HG02571 (cell line): ENCODE results near the gene TEAD3.

Experiments
- ATAC-seq: cut with Tn5 transposase; IDR thresholded peaks from one replicate; pipeline ENCODE4 v1.9.1; 2021; ENCODE audit warnings: mild to moderate bottlenecking, moderate library complexity; ENCODE audit not compliant: unreplicated experiment

TEAD3 gene

GRCh38 chr6:35492974-35493284 is 4.0 kb downstream of the TEAD3 start:
- no peak for ATAC-seq

GRCh38 chr6:35492258-35492973 is 4.5 kb downstream of the TEAD3 start:
- ATAC-seq, result no peak

DNA sequence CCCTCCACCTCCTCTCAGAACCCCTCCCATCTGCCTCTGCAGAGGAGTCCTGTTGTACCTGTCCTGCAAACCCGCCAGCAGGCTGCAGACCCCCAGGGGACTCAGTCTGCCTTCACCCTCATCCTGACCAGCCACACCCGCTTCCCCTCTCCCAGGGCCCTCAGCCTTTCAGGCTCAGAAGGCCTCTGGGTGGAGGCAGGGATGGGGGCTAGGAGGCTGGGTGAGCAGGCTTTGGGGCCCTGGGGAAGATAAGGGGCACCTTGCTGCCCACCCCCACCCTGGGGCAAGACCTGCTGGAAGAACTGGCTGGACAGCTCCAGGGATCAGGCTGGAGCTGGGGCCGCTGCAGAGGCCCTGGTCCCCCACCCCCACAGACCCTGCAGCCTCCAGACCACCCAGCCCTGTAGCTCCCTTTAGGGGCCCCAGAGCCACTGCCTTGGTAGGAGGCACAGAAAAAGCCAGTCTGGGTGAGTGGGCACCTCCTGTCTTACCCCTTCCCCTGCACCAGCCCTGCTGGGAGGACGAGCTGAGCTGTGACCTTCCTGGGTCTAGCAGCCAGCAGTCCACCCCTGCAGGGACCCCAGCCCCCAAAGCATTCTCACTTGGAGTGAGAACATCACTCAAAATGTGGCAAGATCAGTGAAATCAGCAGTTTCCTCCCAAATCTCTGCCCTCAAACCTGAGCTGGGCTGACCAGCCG is 5.2 kb downstream of the TEAD3 start:
- no peak for ATAC-seq

GRCh38 chr6:35490821-35491557 is 5.9 kb downstream of the TEAD3 start:
- no peak for ATAC-seq

GRCh38 chr6:35489995-35490791 is 6.7 kb downstream of the TEAD3 start:
- no peak for ATAC-seq

DNA sequence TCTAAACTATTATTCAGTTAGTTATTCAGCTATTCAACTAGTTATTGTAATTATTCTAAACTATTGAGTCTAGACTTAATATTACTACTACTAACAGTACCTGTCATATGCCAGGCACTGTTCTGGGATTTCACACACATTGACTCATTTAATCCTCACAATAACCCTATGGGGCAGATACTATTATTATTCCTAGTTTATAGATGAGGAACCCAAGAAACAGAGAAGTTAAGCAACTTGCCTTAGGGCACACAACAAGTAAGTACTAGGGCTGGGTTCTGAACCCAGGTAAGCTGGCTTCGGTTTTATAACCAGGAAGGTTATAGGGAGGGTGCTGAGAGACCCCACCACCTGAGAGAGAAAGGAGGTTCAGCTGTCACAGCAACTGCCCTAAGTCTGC is 7.8 kb downstream of the TEAD3 start:
- ATAC-seq, result no peak

DNA sequence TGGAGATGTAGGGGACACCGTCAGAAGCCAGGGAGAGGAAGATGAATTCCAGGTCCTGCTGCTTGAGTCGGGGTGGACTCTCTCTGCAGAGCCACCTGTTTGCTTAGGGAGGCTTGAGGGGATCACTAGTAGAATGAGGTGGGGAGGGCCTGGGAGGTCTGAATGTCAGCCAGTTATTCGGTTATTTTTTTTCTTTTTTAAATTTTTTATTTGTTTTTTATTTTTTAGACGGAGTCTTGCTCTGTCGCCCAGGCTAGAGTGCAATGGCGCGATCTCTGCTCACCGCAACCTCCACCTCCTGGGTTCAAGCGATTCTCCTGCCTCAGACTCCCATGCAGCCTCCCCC is 8.4 kb downstream of the TEAD3 start:
- no peak for ATAC-seq

GRCh38 chr6:35487658-35488516 is 9.0 kb downstream of the TEAD3 start:
- ATAC-seq, result no peak

DNA sequence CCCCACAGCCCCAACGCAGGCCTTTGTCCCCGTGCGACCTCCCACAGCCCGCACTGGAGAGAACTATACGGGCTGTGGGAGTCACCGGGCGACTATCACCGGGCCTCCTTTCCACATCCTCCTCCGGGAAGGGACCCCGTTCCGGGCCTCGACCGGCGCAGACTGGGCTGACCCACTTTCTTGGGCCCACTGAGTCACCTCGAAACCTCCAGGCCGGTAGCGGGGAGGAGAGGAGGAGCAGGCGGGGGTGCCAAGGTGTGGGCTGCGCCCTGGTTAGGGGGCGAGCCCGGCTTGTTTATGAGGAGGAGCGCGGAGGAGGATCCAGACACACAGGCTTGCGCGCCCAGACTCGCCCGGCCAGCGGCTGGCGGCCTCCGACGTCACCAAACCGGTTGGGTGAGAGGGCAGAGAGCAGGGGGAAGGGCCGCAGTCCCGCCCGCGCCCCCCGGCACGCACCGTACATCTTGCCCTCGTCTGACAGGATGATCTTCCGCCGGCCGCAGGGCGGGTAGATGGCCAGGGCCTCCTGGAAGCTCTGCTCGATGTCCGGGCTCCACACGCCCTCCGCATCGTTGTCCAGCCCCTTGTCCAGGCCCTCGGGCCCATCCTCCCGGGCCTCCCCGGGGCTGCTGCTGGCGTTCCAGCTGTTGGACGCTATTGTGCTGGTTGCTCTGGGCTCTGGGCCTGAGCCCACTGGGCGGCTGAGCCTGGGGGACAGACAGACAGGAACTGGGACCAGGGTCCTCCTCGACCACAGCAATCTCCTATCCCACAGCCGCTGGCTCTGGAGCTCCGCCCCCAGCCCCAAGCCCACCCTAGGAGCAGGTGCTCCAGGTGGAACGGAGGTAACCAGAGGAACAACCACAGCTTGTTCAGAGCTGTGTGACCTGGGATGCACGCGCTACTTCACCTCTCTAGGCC is 10.6 kb downstream of the TEAD3 start:
- ATAC-seq, result no peak

- ATAC-seq, result no peak
Measured at GRCh38 chr6:35485402-35485877, 11.4 kb downstream of the TEAD3 start.

DNA sequence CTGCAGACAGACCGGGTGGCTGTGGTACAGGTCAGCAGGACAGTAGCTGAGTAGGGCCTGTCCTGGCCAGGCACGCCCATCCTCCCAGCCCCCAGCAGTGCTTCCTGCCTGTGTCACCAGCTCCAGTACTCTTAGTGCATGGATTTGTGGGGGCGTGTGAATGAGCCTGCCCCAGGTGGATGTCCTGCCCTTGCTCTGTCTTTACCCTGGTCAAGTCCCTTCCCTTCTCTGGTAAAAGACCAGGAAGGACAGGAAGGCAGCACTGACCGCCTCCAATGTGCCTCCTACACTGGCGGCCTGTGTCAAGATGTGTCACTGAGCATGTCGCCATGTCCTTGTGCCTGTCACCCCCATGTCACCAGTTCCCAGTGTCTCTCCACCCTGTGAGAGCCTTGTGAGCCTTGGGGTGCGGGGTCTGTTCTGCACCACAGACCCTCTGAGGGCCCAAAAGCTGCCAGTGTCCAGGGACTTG is 11.9 kb downstream of the TEAD3 start:
- ATAC-seq, result no peak

DNA sequence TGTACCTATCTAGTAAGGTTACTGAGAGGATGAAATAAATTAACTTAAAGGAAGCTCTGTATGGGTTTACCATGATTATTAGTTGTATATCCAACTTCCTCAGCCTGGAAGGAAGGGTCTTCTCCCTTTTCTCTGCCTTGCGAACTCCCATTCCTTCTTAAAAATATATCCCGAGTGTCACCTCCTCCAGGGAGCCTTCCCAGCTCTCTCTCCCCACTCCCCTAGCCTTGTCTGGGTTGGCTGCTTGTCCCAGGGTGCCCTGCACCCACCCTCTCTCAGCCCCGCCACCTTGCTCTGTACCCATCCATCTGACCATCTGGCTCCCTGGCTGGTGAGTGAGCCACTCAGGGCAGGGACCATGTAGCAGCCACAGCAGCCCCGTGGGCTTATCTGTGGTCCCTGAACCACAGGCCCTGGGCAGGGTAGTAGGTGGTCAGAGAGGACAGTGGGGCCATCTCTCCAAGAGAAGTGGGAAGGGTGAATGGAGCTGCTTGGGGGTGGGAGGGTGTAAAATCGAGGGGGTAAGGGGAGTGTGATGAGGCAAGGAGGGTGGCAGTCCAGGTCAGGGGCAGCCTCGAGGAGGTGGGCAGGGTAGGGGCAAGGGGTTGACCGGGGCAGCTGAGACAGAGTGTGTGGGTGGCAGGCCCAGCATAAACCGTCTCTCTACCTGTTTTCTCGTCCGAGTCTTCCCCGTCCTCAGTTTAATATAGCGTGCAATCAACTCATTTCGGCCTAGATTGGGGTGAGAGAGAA is 12.8 kb downstream of the TEAD3 start:
- ATAC-seq, result no peak

DNA sequence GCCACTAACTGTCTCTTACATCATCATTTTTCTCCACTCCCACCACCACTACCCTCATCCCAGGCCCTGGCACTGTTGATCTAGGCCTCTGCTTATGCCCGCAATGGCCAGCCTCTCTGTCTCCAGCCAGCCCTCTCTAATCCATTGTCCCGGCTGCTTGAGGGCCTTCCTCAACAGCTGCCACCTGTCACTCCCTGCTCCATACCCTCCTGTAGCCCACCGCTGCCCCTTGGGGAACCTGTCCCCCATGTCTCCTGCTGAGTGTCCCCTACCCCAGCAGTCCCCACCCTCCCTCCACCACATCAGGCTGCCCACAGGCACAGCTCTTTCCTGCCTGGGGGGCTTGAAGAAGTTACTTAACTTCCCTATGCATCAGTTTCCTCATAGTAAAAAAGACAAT is 13.4 kb downstream of the TEAD3 start:
- ATAC-seq, result no peak

DNA sequence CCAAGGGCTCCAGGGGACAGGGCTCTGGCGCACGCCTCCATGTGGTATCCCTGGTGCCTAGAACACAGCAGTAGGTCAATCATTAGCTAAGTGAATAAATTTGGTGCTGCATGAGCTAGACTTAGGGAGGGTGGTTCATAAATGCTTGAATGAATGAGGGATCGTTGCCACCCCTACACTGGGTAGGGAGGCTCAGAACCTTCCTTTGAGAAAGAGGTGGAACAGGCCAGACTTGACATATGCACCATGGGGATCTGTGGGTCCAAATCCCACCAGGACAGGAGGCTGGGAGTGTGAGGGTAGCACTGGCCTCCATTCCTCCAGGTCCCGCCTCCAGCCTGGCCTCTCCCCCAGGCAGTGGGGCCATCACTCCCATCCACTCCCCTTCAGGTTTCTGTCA is 13.8 kb downstream of the TEAD3 start:
- ATAC-seq, result no peak

GRCh38 chr6:35481226-35481625 is 15.7 kb downstream of the TEAD3 start:
- no peak for ATAC-seq

GRCh38 chr6:35480176-35480575 is 16.7 kb downstream of the TEAD3 start:
- ATAC-seq, result no peak

DNA sequence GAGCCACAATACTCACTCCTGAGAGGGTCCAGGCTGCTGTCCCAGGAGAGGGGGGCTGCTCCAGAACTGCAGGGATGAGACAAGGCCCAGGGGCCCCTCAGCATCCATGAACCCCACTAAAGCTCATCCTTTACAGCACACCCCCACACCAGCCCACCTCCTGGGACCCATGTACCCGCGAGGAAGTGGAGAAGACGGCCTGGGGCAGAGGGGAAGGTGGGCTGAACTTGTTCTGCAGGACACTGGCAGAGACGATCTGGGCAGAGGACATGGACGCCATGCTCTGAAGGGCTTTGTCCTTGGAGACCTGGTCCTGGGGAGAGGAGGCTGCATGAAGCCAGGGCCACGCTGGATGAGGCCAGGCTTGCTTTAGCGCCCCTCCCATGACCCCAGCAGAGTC is 18.6 kb downstream of the TEAD3 start:
- no peak for ATAC-seq

DNA sequence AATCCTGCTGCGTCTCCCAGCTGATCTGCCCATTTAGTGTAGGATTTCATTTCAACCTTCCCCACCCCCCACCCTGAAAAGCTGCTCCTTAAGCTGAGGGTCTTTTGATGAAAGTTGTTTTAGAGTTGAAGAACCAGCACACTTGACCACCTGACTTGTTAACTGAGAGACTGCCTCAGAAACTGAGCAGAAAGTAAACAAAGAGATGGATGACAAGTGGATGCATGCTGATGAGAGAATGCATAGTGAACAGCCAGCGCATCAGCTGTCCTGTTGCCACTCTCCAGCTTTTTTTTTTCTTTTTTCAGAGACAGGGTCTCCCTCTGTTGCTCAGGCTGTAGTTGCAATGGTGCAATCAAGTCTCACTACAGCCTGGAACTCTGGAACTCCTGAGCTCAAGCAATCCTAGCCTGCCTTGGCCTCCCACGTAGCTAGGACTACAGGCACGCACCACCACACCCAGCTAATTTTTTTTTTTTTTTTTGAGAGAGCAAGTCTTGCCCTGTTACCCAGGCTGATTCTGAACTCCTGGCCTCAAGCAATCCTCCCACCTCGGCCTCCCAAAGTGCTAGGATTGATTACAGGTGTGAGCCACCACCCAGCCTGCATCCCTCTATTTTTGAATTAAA is 19.2 kb downstream of the TEAD3 start:
- no peak for ATAC-seq
